ENCODE results near the gene FAM3A. TPM values are rescaled to one million over a fixed set of nuclear protein-coding genes. Genes with fewer than 3 reads are reported as not detected.
A peak's percentile ranks its signal among the peaks of the same experiment; 100 is the strongest.

The FAM3A gene
- total and polyA plus RNA-seq, 9 of the 15 experiments (the other 6 are each of a cell fraction or from before 2014, with no cell fraction given): 0.75 to 70.6 (median 27.0) TPM

- TF ChIP-seq CREB3L1 (IDR thresholded peaks at IDR 0.05; ENCODE audit: borderline replicate concordance, low read depth) (no peak), POLR2G (IDR thresholded peaks at IDR 0.05; ENCODE audit: low read depth, low read length) (peak; percentile 96), TCF3 (CRISPR knock-in tag; IDR thresholded peaks at IDR 0.05) (no peak), KAT2B (IDR thresholded peaks at IDR 0.05; ENCODE audit: low read depth, low read length) (no peak), IRF9 (tag; IDR thresholded peaks at IDR 0.05) (no peak), ZNF431 (CRISPR knock-in tag; IDR thresholded peaks at IDR 0.05) (no peak), SRSF7 (optimal IDR thresholded peaks at IDR 0.05; ENCODE audit: low read depth, low read length) (no peak), SMAD4 (CRISPR knock-in tag; conservative IDR thresholded peaks at IDR 0.05) (peak; percentile 73), SNAPC5 (CRISPR knock-in tag; IDR thresholded peaks at IDR 0.05) (no peak), ETV1 (tag; conservative IDR thresholded peaks at IDR 0.05; ENCODE audit: low read depth) (no peak), RB1 (IDR thresholded peaks at IDR 0.05; ENCODE audit: low read depth) (peak; percentile 45; the same call in 1 of the 2 replicates), E4F1 (CRISPR knock-in tag; IDR thresholded peaks at IDR 0.05; ENCODE audit: borderline replicate concordance) (no peak), MAZ (CRISPR knock-in tag; conservative IDR thresholded peaks at IDR 0.05 in 1 of 2, IDR thresholded peaks at IDR 0.05 in 1 of 2) (peak; percentile 17 to 54; a peak in 2 of 4 replicates), SIN3A (IDR thresholded peaks at IDR 0.05; ENCODE audit: borderline replicate concordance in 2 of 2, control insufficient read depth in 1 of 2, low read depth in 2 of 2, low read length in 2 of 2) (peak; percentile 65 to 77; a peak in 1 of 4 replicates), TGIF2 (CRISPR knock-in tag; IDR thresholded peaks at IDR 0.05) (no peak), PTRF (tag; IDR thresholded peaks at IDR 0.05) (no peak), POLR3G (IDR thresholded peaks at IDR 0.05; ENCODE audit: extremely low read depth, insufficient read length, insufficient replicate concordance) (no peak), MTA1 (IDR thresholded peaks at IDR 0.05; ENCODE audit: borderline replicate concordance) (peak; percentile 41; the same call in 1 of the 2 replicates), SNIP1 (IDR thresholded peaks at IDR 0.05; ENCODE audit: low read depth) (no peak)
Measured at GRCh38 chrX:154490414-154491083, 25.5 kb downstream of the FAM3A start, which contains the start of gene SLC10A3 (continued).
